Measurements from ENCODE around the gene AHNAK.

- no peak for TF ChIP-seq CTCF (IDR thresholded peaks at IDR 0.05)
- no peak for TF ChIP-seq POLR2A (IDR thresholded peaks at IDR 0.05)
Measured at GRCh38 chr11:62402960-62403730, 143.5 kb downstream of the AHNAK start.

All from thyroid gland (tissue), 4 donors.